Measurements from ENCODE around the gene PIGL.

The PIGL gene

DNA sequence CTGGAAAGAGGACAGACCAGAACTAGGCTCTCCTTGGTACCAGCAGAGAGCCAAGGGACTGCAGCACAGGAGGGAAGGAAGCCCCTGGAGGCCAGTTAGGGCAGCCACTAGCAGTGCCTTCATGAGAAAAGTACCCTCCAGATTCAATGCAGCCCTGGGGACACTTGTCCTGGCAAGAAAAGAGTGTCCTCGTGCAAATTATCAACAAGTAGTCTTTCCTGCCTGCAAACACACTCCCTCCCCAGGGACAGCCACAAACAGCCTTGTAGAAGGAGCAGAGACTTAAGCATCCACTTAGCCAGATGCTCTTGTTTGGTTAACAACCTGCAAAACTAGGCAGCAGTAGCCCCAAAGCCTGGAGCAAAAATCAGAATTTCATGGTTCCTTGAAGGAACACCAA lies 112.0 kb downstream of the PIGL start:
- Histone ChIP-seq H3K4me3 (ENCODE audit: low read length) (no peak overlapping the region), H3K36me3 (replicated peaks; ENCODE audit: insufficient read depth, low read length) (no peaks in the 10 kb centered on the region), H2AFZ (ENCODE audit: low read length) (no peak overlapping the region), H3K9ac (ENCODE audit: low read length) (no peak overlapping the region), H3K79me2 (ENCODE audit: low read length) (no peaks in the 10 kb centered on the region), H3K9me2 (replicated peaks; ENCODE audit: insufficient read depth, low read length) (no peaks in the 10 kb centered on the region), H3K4me1 (ENCODE audit: low read length) (no peaks in the 10 kb centered on the region), H3K4me2 (ENCODE audit: low read depth, low read length) (no peak overlapping the region), H3K27me3 (replicated peaks; ENCODE audit: insufficient read depth, low read length) (no peaks in the 10 kb centered on the region), H3K9me3 (replicated peaks; ENCODE audit: insufficient read depth, low read length) (no peaks in the 10 kb centered on the region), H3F3A (ENCODE audit: insufficient read depth, low read length) (no peaks in the 10 kb centered on the region), H4K20me1 (ENCODE audit: insufficient read depth, low read length) (no peaks in the 10 kb centered on the region), H3K27ac (ENCODE audit: low read length) (no peak overlapping the region)
- no peak for DNase-seq
- TF ChIP-seq EZH2phosphoT487 (IDR thresholded peaks at IDR 0.05; ENCODE audit: low read length): no peak
- TF ChIP-seq, protein P1, sequence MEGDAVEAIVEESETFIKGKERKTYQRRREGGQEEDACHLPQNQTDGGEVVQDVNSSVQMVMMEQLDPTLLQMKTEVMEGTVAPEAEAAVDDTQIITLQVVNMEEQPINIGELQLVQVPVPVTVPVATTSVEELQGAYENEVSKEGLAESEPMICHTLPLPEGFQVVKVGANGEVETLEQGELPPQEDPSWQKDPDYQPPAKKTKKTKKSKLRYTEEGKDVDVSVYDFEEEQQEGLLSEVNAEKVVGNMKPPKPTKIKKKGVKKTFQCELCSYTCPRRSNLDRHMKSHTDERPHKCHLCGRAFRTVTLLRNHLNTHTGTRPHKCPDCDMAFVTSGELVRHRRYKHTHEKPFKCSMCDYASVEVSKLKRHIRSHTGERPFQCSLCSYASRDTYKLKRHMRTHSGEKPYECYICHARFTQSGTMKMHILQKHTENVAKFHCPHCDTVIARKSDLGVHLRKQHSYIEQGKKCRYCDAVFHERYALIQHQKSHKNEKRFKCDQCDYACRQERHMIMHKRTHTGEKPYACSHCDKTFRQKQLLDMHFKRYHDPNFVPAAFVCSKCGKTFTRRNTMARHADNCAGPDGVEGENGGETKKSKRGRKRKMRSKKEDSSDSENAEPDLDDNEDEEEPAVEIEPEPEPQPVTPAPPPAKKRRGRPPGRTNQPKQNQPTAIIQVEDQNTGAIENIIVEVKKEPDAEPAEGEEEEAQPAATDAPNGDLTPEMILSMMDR (IDR thresholded peaks at IDR 0.05; ENCODE audit: low read length): no peak
- TF ChIP-seq EZH2 (optimal IDR thresholded peaks at IDR 0.05; ENCODE audit: low read depth, low read length): no peak

DNA sequence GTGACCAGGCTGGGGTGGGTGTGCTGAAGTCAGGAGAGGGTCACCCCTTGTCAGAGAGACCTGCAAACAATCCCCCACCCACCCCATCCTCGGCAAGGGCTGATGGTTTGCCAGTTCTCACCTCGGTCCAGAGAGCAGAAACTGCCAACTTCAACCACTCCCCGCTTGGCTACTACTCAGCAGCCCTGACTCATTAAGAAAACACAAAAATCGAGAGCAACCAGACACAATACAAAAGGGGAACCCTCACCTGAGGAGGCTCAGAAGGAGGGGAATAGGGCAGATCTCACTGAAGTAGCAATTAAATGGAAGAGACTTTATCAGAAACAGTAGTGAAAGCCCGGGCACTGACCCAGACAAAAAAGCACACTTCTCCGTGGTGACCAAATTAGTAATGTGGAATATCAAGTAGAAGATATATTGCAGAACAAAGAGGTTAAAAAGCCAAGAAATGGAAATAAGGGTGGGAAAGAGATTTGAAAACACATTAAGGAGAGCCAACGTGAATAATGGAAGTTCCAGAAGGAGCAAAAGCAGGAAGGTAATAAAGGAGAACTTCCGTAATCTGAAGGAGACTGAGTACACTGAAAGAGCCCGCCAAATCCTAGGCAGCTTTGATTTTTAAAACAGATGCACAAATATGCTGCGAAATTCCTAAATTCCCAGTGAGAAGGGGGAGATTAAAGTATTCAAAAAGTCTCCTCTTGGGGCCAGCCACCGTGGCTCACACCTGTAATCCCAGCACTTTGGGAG lies 112.7 kb downstream of the PIGL start:
- H2AFZ ChIP-seq (ENCODE audit: low read length): no peak overlapping the region
- no peak overlapping the region for H3K4me2 ChIP-seq (ENCODE audit: low read depth, low read length)
- H3K9me3 ChIP-seq (replicated peaks; ENCODE audit: insufficient read depth, low read length): no peaks in the 10 kb centered on the region
- no peak overlapping the region for H3K9ac ChIP-seq (ENCODE audit: low read length)
- no peaks in the 10 kb centered on the region for H3K79me2 ChIP-seq (ENCODE audit: low read length)
- no peak for DNase-seq
- H3K4me3 ChIP-seq (ENCODE audit: low read length): no peak overlapping the region
- H3K27me3 ChIP-seq (replicated peaks; ENCODE audit: insufficient read depth, low read length): no peaks in the 10 kb centered on the region
- no peaks in the 10 kb centered on the region for H3K36me3 ChIP-seq (replicated peaks; ENCODE audit: insufficient read depth, low read length)
- TF ChIP-seq, protein P1 (IDR thresholded peaks at IDR 0.05; ENCODE audit: low read length): no peak
- TF ChIP-seq EZH2 (optimal IDR thresholded peaks at IDR 0.05; ENCODE audit: low read depth, low read length) (no peak), EZH2phosphoT487 (IDR thresholded peaks at IDR 0.05; ENCODE audit: low read length) (no peak)
- H3F3A ChIP-seq (ENCODE audit: insufficient read depth, low read length): no peaks in the 10 kb centered on the region
- H3K27ac ChIP-seq (ENCODE audit: low read length): no peak overlapping the region
- no peaks in the 10 kb centered on the region for H3K4me1 ChIP-seq (ENCODE audit: low read length)
- H4K20me1 ChIP-seq (ENCODE audit: insufficient read depth, low read length): no peaks in the 10 kb centered on the region
- no peaks in the 10 kb centered on the region for H3K9me2 ChIP-seq (replicated peaks; ENCODE audit: insufficient read depth, low read length)

DNA sequence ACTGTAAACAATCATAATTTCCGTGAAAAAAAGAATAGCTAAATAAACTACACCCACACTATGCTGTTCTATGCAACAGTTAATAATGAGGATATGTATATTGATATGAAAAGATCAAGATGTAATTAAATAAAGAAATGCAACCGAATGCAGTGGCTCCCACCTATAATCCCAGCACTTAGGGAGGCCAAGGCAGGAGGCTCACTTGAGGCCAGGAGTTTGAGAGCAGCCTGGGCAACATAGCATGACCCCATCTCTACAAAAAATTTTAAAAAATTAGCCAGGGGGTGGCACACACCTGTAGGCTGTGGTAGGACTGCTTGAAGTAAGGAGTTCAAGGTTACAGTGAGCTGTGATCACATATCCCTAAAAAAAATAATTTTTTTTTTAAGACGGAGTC lies 121.4 kb downstream of the PIGL start:
- Histone ChIP-seq H2AFZ (ENCODE audit: low read length) (no peak overlapping the region), H3F3A (ENCODE audit: insufficient read depth, low read length) (no peaks in the 10 kb centered on the region)
- DNase-seq: no peak

More for the DNA sequence above, 121.4 kb downstream of the PIGL start:
- Histone ChIP-seq H3K36me3 (replicated peaks; ENCODE audit: insufficient read depth, low read length) (no peaks in the 10 kb centered on the region), H3K4me1 (ENCODE audit: low read length) (no peaks in the 10 kb centered on the region), H3K27ac (ENCODE audit: low read length) (no peak overlapping the region), H3K4me3 (ENCODE audit: low read length) (no peak overlapping the region), H3K9ac (ENCODE audit: low read length) (no peak overlapping the region), H3K4me2 (ENCODE audit: low read depth, low read length) (no peak overlapping the region), H3K27me3 (replicated peaks; ENCODE audit: insufficient read depth, low read length) (no peaks in the 10 kb centered on the region), H3K9me2 (replicated peaks; ENCODE audit: insufficient read depth, low read length) (no peaks in the 10 kb centered on the region), H4K20me1 (ENCODE audit: insufficient read depth, low read length) (no peaks in the 10 kb centered on the region), H3K79me2 (ENCODE audit: low read length) (no peaks in the 10 kb centered on the region), H3K9me3 (replicated peaks; ENCODE audit: insufficient read depth, low read length) (no peaks in the 10 kb centered on the region)
- no peak for TF ChIP-seq EZH2 (optimal IDR thresholded peaks at IDR 0.05; ENCODE audit: low read depth, low read length)
- no peak for TF ChIP-seq EZH2phosphoT487 (IDR thresholded peaks at IDR 0.05; ENCODE audit: low read length)
- TF ChIP-seq, protein P1 (IDR thresholded peaks at IDR 0.05; ENCODE audit: low read length): no peak

Measured in MM.1S (cell line).